Spleen (tissue), 13 donors: Measurements from ENCODE around the gene TMA16. TPM values are rescaled to one million over a fixed set of nuclear protein-coding genes. Genes with fewer than 3 reads are reported as not detected.
"Not testable (repeated sequence)": the region's sequence is repeated elsewhere in the genome, so short reads cannot be mapped to it uniquely, and the experiment has no call there.

Experiments
- DNase-seq: peaks from one replicate; pipeline ENCODE4 v3.0.0-alpha.2; 2020
- H3K27ac ChIP-seq, 8 donors: fragments of 200-600 bp; sonication (generic) in 7 of 8; 1 replicate in 4 of 8; 2 replicates in 4 of 8; pipeline versions ENCODE4 v1.5.0 to v1.8.0; 2016 to 2021; ENCODE audit warnings: inconsistent platforms in 4 of 8, mild to moderate bottlenecking in 4 of 8, moderate library complexity in 1 of 8
- H3K27me3 ChIP-seq, 7 donors: fragments of 200-600 bp; sonication (generic) in 6 of 7; replicated peaks in 1 of 7; 1 replicate in 4 of 7; 2 replicates in 3 of 7; pipeline versions ENCODE4 v1.5.0 to v1.8.0; 2016 to 2021; ENCODE audit warnings: inconsistent platforms in 3 of 7, mild to moderate bottlenecking in 1 of 7
- H3K36me3 ChIP-seq, 6 donors: fragments of 200-600 bp; sonication (generic) in 5 of 6; 1 replicate in 4 of 6; 2 replicates in 2 of 6; pipeline versions ENCODE4 v1.5.0 to v1.8.0; 2016 to 2021; ENCODE audit warnings: inconsistent platforms in 2 of 6
- H3K4me1 ChIP-seq, 6 donors: fragments of 200-600 bp; sonication (generic) in 5 of 6; 1 replicate in 3 of 6; 2 replicates in 3 of 6; pipeline versions ENCODE4 v1.5.0 to v1.8.0; 2016 to 2021; ENCODE audit warnings: inconsistent platforms in 3 of 6
- H3K4me3 ChIP-seq, 8 donors: fragments of 200-600 bp; sonication (generic) in 7 of 8; 1 replicate in 4 of 8; 2 replicates in 4 of 8; pipeline versions ENCODE4 v1.5.0 to v1.8.0; 2016 to 2021; ENCODE audit warnings: inconsistent platforms in 4 of 8, mild to moderate bottlenecking in 4 of 8, moderate library complexity in 2 of 8
- H3K9me3 ChIP-seq, 8 donors: fragments of 200-600 bp; sonication (generic) in 7 of 8; 1 replicate in 4 of 8; 2 replicates in 4 of 8; pipeline versions ENCODE4 v1.5.0 to v1.8.0; 2016 to 2021; ENCODE audit warnings: inconsistent platforms in 4 of 8
- CTCF ChIP-seq, 11 experiments: fragments of 200-600 bp in 7 of 11; fragments of 450-650 bp in 4 of 11; sonication (generic) in 4 of 11; IDR thresholded peaks in 8 of 11; conservative IDR thresholded peaks in 3 of 11; 1 replicate in 7 of 11; 2 replicates in 4 of 11; pipeline versions ENCODE4 v1.4.0 to v1.8.0; 2016 to 2021; ENCODE audit warnings: antibody characterized with exemption in 11 of 11, inconsistent platforms in 4 of 11, mild to moderate bottlenecking in 1 of 11
- POLR2A ChIP-seq, 3 donors: fragments of 450-650 bp; IDR thresholded peaks; one replicate each; pipeline ENCODE4 v1.5.1; 2017; ENCODE audit warnings: antibody characterized with exemption in 3 of 3, mild to moderate bottlenecking in 1 of 3
- POLR2AphosphoS5 ChIP-seq, 3 donors: sonication (generic); formaldehyde crosslinking; IDR thresholded peaks; one replicate each; pipeline ENCODE4 v1.5.1; 2017; ENCODE audit warnings: antibody characterized with exemption in 3 of 3
- WGBS, 5 donors: extraction: QIAGEN DNeasy Blood & Tissue Kit in 3 of 5; methylation state at CpG; one replicate each; pipeline versions ENCODE4 v1.1.5 to v1.1.7; 2013 to 2018; 5-methylcytosine and 5-hydroxymethylcytosine counted together
- intact Hi-C: fragments of 100-400 bp; cut with DNase I; formaldehyde crosslinking; loops from one replicate; pipeline ENCODE4 v1.15.0; 2023; ENCODE audit warnings: low total_unique reads
- long read RNA-seq, 2 donors: transcript quantifications; one replicate each; lab custom pipeline, GENCODE V29; 2026
- polyA plus RNA-seq, 3 donors: library from polyadenylated mRNA; stranded (reverse); fragments of 200-250 nt; gene quantifications; one replicate each; pipeline ENCODE4 v1.2.1, GENCODE V29; 2013
- total RNA-seq, 7 donors: library from RNA; depleted of rRNA in 3 of 7; stranded (reverse); fragments of >200 nt in 3 of 7; fragmentation: NEBNext Ultra II Directional in 4 of 7; extraction: Animal tissue kit (Norgen Biotek cat#: 25700) in 4 of 7; gene quantifications; one replicate each; pipeline versions ENCODE4 v1.1.0 to v1.2.1, GENCODE V29; 2016 to 2021
- donor health status: healthy with polysubstance abuse.
- donor health status: DM: no; HTN: no; CAD: no; lungs with moderate emphysema.
- donor health status: DM: no; HTN: no; CAD: no.
- donor health status: Bipolar disorder and iron deficiency.
- donor health status: healthy.
- donor health status: DM: no; HTN: no; CAD: no.
- donor health status: DM: yes; HTN: yes; CAD: no.

Gene TMA16
- 10 to 100 TPM; 25.8 to 39.0 (median 33.9) TPM for total RNA-seq
- polyA plus RNA-seq: 10 to 100 TPM; 15.6 to 22.5 (median 19.4) TPM
- long read RNA-seq, donor 1, transcript TMA16-201 (7 exons, 1,978 nt): major isoform, 11 of 13 reads
- long read RNA-seq, donor 1, partial matches to known transcripts: 0 of 13 reads
- long read RNA-seq, donor 1, other reads (novel, unspliced or antisense): 0 of 13 reads
- long read RNA-seq, donor 2, transcript TMA16-201 (7 exons, 1,978 nt): major isoform, 10 of 12 reads
- long read RNA-seq, donor 2, partial matches to known transcripts: 0 of 12 reads
- long read RNA-seq, donor 2, other reads (novel, unspliced or antisense): 0 of 12 reads

- peak within 1 kb of the TSS; percentile 87 to 94 (median 92) for H3K27ac ChIP-seq
- H3K9me3 ChIP-seq: no peaks in the 10 kb centered on the region
- peak; percentile 94 for DNase-seq
- peak within 1 kb of the TSS; percentile 76 to 97 (median 88) for H3K4me3 ChIP-seq
- 0% methylated on average over 35 to 64 of the region's 64 CpGs for WGBS, 5 donors
- H3K36me3 ChIP-seq: peaks cover 0 to 6% (median 0%) of the 10 kb centered on the region in 6 donors
- intact Hi-C loops: no loop called here
- TF ChIP-seq POLR2AphosphoS5 (IDR thresholded peaks at IDR 0.05): peak; percentile 90 to 93 (median 93)
- peak in 1 of 3 donors; percentile 40 for TF ChIP-seq POLR2A (IDR thresholded peaks at IDR 0.05)
- TF ChIP-seq CTCF (IDR thresholded peaks at IDR 0.05 in 8 of 11, conservative IDR thresholded peaks at IDR 0.05 in 3 of 11): no peak
- H3K4me1 ChIP-seq: peaks cover 20 to 57% (median 38%) of the 10 kb centered on the region in 6 donors
- H3K27me3 ChIP-seq: no peaks in the 10 kb centered on the region
Measured at GRCh38 chr4:163494360-163495241, at the start of gene TMA16. Gene TMA16 (plus strand): TSS chr4:163494690. CDS start chr4:163494802, 112 bp downstream.

GRCh38 chr4:163447023-163447422, 47.5 kb upstream of the TMA16 start:
- H3K4me1 ChIP-seq, intact Hi-C loops, DNase-seq, H3K4me3 ChIP-seq, H3K27me3 ChIP-seq, H3K9me3 ChIP-seq, H3K36me3 ChIP-seq: not testable (repeated sequence)
- TF ChIP-seq POLR2AphosphoS5 (IDR thresholded peaks at IDR 0.05) (peak in 2 of 3 donors; percentile 30 to 31), CTCF (IDR thresholded peaks at IDR 0.05 in 8 of 11, conservative IDR thresholded peaks at IDR 0.05 in 3 of 11) (peak in 1 of 11 experiments; percentile 8)
- 71 to 78% (median 74%) methylated on average over 12 of the region's 12 CpGs for WGBS, 5 donors
- H3K27ac ChIP-seq: peak overlapping the region in 6 of 8 donors; percentile 6 to 43 (median 24)

- no peak overlapping the region for H3K4me3 ChIP-seq
- no peaks in the 10 kb centered on the region for H3K27me3 ChIP-seq
- no peak for TF ChIP-seq POLR2A (IDR thresholded peaks at IDR 0.05)
- no peak for TF ChIP-seq CTCF (IDR thresholded peaks at IDR 0.05 in 8 of 11, conservative IDR thresholded peaks at IDR 0.05 in 3 of 11)
- TF ChIP-seq POLR2AphosphoS5 (IDR thresholded peaks at IDR 0.05): no peak
- H3K27ac ChIP-seq: peak overlapping the region in 4 of 8 donors; percentile 22 to 40 (median 29)
- no peaks in the 10 kb centered on the region for H3K36me3 ChIP-seq
- no peaks in the 10 kb centered on the region for H3K9me3 ChIP-seq
- DNase-seq: no peak
- intact Hi-C loops: no loop called here
- H3K4me1 ChIP-seq: no peaks in the 10 kb centered on the region
- 41 to 64% (median 55%) methylated on average over 1 of the region's 1 CpG for WGBS, 5 donors
Measured at GRCh38 chr4:163447481-163447880, 47.0 kb upstream of the TMA16 start.
